GM18526 (cell line): ENCODE results near the gene IGSF8.

Experiments
- POLR2A ChIP-seq: IDR thresholded peaks from 3 replicates; pipeline ENCODE4 v1.6.1; 2011; ENCODE audit not compliant: insufficient read length; ENCODE audit errors: extremely low read depth

IGSF8 gene

DNA sequence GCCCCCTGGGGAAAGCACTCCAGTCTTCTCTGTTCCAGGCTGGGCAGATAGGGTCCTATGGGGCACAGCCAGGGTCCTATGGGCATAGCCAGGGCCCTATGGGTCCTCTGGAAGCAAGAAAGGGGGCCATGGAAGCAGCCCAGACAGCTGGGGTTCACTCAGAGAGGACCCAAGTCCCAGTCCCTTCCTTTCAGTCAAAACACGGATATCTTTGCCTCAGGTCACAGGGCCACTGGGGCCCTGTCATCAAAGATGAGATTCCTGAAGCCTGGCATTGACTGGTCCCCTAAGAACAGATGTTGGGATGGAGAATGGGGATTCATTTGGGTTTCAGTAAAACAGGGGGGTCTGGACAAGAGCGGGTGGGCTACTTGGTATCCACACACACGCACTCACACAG lies 8.5 kb downstream of the IGSF8 start:
- TF ChIP-seq POLR2A: no peak

DNA sequence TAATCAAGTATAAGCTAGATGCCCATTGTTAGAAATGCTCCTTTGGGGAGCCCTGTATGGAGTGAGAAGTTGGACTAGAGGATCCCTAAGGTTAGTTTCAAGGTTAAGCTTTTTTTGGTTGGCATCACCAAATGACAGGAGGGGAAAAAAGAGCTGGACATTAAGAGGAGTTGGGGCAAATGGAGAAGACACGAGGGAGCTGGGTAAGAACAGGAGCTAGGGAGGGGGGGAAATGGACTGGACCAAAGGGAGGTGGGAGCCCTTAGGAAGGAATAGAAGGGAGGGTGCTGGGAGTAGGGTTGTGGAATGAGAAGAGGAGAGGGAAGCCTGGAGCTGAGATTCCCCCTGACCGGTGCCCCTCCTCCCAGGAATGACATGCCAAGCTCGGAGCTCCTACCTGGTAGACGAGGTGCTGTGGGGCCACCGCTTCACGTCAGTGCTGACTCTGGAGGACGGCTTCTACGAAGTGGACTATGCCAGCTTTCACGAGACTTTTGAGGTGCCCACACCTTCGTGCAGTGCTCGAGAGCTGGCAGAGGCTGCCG lies 11.2 kb downstream of the IGSF8 start:
- no peak for TF ChIP-seq POLR2A

DNA sequence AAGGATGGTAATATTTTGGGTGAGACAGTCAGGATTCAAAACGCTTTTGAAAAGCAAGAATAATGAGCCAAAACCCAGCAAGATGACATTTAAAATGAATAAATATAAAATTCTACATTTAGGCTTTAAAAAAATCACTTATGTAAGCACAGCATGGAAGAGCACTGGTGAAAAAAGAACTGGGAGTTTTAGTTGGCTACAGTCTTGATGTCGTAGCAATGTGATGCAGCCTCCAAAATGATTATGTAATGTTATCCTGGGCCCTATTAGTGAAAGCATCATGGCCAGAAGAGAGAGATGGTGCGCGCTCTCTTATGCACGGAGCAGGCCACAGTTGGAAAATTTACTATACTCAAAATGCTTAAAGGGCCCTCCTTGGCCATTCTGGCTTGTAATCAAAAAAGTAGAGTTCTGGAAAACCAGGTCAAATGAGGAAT lies 11.9 kb downstream of the IGSF8 start:
- no peak for TF ChIP-seq POLR2A

DNA sequence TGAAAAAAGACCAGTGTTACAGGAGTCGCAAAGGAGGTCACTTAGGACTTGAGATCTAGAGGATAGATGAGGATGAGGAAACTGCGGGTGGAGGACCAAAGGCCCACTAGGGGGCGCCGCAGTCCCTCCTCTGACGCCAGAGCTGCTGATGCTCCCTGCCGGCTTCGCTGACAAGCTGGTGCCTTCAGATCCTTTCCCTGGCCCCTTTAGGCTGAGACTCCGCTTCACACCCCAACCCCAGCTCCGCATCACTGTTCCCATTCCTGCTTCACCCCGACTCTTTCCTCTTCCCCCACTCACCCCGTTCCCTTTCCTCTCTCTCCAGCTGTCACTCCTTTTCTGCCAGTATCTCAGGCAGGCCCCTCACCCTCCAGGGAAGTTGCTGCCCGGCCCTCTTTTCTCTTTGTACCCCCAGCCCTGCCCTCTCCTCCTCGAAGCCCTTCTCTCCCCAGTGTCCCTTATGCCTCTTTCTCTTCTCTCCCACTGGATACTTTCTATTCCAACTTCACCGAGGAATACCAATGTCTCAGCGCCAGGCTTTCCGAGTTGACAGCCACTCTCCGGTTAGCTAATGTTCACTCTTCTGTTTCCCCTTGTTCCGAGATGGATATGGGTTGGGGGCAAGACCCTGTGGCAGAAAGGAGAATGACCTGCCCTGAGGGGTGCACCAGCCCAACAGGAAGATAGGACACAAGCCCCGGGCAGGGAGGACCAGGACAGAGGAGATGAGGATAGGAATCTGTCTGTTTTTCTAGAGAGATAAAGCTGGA lies 12.5 kb downstream of the IGSF8 start:
- no peak for TF ChIP-seq POLR2A

DNA sequence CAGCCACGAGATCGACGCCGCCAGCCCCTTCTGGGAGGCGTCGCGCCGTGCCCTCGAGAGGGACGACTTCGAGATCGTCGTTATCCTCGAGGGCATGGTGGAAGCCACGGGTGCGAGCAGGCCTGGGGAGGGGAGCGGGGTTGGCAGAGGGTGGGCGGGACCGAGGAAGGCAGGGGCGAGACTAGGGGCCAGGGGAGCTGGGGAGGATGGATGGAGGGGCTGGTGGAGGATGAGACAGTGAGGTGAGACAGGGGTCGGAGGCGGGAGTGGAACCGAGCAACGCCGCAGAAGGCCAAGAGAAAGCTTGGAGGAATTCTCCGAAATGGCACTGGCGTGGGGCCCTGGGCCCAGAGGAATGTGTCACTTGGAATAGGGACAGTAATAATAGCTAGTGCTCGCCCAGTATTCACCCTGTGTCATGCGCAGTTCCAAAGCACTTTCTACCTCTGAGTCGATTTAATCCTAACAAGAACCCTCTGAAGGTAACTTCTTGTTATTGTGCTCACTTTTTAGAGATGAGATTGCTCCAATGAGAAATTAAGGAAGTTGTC lies 13.6 kb downstream of the IGSF8 start:
- no peak for TF ChIP-seq POLR2A

DNA sequence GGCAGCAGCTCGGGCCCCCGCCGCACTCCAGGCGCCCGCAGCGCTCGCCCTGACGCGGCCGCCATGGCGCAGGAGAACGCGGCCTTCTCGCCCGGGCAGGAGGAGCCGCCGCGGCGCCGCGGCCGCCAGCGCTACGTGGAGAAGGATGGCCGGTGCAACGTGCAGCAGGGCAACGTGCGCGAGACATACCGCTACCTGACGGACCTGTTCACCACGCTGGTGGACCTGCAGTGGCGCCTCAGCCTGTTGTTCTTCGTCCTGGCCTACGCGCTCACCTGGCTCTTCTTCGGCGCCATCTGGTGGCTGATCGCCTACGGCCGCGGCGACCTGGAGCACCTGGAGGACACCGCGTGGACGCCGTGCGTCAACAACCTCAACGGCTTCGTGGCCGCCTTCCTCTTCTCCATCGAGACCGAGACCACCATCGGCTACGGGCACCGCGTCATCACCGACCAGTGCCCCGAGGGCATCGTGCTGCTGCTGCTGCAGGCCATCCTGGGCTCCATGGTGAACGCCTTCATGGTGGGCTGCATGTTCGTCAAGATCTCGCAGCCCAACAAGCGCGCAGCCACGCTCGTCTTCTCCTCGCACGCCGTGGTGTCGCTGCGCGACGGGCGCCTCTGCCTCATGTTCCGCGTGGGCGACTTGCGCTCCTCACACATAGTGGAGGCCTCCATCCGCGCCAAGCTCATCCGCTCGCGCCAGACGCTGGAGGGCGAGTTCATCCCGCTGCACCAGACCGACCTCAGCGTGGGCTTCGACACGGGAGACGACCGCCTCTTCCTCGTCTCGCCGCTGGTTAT lies 14.2 kb downstream of the IGSF8 start:
- TF ChIP-seq POLR2A: no peak

DNA sequence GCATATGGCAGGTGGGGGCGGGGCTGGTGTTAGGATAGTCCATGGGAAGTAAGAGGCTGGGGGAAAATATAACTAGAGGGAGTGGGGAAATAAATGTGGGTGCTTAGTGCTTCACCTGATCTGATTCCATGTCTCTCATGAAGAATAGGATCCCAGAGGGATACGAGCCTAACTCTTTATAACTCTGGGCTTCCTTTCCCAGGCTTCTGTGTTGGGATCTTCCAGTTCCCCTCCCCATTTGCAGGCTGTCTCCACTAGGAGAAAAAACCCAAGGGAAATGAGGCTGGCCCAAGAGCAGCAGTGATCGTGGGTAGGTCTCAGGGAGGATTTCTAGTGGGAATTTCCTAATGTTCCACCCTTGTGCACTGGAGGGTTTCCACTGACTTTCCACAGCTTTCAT lies 15.5 kb downstream of the IGSF8 start:
- TF ChIP-seq POLR2A: no peak

DNA sequence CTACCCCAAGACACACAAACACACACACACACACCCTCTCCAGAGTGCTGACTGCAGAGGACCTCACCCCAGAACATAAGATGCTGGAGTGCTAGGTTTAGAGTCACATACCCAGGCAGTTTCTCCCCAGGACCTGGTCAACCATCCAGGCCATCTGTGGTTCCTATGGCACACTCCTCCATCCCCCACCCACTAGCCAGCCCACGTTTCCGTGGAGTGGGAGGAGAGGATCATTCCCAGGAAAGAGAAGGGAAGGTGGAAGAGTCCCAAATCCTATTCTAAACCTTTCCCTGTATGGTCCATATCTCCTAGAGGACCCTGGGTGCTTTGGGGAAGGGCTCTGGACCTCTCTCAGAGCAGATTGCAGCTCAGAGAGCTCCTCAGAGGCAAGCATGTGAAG lies 15.9 kb downstream of the IGSF8 start:
- TF ChIP-seq POLR2A: no peak

DNA sequence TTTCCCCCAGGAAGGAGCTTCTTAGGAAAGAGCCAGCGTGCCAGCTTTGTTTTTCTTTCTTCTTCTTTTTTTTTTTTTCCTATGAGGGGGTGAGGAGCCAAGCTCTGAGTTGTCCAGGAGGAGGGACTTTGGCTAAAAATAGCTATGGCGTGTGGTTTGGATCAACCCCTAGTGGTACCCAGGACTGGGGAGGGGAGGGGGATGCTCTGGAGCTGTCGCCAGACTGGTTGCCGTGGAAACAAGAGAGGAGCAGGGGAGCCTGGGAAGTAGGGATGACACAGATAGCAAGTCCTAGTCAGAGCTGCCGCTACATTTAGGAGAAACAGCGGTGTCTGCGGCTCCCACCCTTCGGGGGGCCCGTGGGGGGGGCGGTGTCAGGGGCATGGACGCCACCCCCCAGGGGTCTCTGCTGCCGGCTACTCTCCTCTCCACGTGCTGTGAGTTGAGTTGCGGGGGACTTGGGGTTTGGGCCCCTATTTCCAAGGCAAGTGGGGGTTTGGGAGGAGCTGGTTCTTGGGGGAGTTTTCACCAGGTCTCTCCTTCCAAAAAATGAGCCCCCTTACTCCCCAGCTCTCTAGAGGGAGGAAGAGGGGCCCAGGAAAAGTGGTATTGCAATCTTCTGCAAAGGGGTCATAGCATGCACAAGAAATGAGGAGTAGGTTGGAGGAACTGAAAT lies 17.0 kb downstream of the IGSF8 start, which contains the start of gene KCNJ9:
Gene KCNJ9, plus strand, starts transcription at position 278 of the 676 bp plus-strand sequence. CDS start 2,493 bp downstream, outside the sequence.
- no peak for TF ChIP-seq POLR2A

DNA sequence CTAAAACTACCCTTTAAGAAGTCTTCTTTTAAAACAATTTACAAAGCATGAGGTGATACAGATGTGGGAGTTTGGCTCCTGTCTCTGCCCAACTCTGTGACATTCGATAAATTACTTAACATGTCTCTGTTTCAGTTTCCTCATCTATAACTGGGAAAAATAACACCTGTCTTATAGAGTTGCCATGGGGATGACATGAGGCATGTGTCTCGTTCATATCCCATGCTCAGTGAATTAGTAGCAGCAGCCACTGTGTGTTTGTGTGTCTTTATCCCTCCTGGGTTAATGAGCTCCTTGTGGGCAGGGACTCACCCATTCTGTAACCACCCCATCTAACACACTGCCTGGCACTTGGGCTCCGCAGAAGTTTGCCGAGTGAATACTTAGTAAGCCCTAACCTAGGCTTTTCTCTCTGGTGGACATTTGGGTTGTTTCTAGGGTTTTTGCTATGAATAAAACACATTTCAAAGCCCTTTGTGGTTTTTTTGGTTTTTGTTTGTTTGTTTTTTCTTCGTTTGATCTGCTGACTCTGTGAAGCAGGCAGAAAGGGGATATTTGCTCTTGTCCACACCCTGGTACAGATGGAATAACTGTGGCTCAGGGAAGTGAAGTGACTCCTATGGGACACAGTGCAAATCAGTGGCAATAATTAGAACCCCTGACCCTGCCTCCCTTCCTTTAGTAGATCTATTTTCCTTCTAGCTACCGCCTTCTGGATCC lies 17.9 kb downstream of the IGSF8 start:
- TF ChIP-seq POLR2A: no peak

DNA sequence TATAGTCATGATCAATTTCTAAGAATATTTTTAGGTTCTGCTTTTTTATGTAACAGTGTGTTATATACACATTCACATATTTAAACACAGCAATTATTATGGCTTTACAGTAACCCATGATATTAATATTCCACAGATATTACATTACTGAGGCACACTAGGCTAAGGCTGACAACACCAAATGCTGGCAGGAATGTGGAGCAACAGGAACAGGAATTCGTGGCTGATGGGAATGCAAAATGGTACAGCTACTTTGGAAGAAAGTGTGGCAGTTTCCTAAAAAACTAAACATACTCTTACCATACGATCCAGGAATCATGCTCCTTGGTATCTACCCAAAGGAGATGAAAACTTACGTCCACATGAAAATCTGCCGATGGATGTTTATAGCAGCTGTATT lies 19.0 kb downstream of the IGSF8 start:
- no peak for TF ChIP-seq POLR2A

DNA sequence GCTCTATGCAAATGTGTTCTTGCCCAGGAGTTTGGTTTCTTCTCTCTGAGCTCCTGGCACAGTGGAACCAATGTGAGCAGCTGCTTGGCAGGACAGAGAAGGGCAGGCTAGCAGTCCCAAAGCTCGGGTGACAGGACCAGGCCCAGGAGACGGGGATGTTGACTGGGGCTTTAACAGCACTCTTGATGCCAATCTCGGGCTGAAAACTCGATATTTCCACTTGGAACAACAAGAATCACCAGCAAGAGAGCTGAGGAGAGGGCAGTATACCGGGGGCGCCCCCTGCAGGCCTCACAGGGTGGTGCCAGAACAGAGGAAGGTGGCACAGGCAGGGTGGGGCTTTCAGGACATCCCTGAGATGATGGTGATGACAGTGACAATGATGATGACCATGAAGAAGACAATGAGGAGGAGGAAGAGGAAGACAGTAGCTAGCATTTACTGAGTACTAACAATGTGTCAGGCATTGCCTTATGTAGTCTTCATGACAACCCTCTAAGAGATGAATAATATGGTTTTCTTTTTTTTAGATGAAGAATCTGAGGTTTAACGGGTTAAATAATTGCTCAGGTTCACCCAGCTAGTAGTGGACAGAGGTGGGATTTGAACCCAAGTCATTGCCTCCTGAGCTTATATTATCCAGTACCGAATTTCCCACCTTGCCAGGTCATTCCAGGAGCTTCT lies 19.8 kb downstream of the IGSF8 start:
- TF ChIP-seq POLR2A: no peak

DNA sequence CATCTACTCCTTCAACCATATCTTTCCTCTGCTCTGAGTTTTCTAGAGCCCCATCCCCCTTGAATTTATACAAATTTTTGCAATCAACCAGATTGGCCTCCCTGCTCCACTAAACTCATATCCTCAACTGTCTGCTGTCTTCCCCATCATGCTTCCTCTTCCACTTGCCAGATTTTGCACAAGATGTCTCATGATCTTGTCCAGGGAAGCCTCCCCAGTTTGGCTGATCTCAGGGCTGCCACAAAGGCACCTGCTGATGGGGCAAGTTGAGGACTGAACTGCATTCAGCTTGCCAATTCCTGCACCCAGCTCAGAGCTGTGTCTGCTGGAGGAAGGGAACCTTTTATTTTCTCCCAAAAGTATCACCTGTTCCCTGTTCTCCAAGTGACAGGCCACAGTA lies 20.9 kb downstream of the IGSF8 start:
- TF ChIP-seq POLR2A: no peak

DNA sequence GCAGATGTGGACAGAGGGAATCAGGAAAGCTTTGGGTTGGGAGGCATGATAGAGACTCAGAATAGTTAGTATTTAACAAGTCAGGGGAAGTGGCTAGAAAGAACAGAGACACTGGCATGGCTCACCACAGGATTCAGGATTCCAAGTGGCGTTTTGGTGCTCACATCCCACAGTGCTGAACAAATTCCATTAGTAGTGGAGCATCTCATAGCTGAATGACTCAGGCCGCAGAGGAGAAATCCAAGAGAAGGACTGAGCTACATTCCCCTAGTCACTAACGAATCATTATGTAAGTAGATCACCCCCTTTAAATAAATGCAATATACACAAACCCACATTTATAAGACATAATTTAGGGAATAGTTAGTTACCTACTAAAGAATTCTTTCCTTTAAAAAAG lies 22.1 kb downstream of the IGSF8 start:
- TF ChIP-seq POLR2A: no peak
